GM03348 (cell line): ENCODE data around the gene ASB6.
A peak's percentile ranks its signal among the peaks of the same experiment; 100 is the strongest.
"Not testable (repeated sequence)": the region's sequence is repeated elsewhere in the genome, so short reads cannot be mapped to it uniquely, and the experiment has no call there.

Experiments
- DNase-seq: peaks from one replicate; pipeline ENCODE4 v3.0.0; 2012; ENCODE audit warnings: low spot score

ASB6 gene

DNA sequence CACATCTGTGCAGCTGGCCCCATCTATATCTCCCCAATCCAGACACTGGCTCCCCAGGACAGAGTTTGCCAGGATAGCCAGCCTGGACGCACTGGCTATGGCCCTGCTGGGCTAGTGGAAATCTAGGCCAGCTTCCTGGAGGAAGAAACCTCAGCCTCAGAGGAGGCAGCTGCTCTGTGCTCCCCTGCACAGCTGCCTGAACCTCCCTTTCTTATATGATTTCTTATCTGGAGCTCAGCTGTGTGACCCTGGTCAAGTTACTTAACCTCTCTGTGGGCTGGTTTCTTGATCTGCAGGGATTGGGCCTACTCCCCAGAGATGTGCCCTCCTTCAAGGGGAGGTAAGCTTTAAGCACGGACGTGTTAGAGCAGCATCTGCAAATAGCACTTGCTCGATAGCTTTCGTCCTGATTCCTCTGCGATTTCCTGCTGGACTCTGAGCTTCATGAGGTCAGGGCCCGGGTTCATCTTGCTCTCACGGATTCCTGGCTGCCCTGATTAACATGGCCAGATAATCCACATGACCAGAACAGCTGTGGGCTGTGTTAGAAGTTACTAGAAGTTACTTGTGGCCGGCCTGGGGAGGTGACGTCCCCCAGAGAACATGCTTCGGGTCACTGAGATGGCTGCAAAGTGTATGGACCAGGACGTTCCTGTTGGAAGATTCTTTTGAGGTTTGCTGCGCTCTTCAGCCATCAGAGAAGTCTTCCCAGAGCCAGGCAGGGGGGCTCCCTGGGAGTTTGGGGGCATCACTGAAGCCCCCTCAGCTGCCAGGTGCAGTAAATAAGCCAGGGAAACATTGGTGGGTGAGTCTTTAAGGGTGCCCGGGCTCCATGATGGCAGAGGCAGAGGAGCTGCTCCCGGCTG lies 35.6 kb downstream of the ASB6 start:
- DNase-seq: no peak

DNA sequence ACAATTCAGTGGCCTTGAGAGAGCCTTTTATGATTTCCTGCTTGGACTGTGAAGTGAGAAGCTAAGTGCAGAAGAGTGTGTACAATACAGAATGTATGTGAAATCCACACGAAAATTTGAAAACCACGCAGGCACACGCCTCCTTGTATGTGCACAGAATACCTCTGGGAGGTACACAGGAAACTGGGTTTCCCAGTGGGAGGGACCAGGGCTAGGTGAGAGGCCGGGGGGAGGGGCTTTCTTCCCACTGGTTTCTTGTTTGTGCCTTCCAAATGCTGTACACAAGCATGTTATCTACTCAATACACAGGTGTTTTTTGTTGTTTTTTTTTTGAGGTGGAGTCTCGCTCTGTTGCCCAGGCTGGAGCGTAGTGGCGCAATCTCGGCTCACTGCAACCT lies 37.2 kb downstream of the ASB6 start:
- DNase-seq: no peak

DNA sequence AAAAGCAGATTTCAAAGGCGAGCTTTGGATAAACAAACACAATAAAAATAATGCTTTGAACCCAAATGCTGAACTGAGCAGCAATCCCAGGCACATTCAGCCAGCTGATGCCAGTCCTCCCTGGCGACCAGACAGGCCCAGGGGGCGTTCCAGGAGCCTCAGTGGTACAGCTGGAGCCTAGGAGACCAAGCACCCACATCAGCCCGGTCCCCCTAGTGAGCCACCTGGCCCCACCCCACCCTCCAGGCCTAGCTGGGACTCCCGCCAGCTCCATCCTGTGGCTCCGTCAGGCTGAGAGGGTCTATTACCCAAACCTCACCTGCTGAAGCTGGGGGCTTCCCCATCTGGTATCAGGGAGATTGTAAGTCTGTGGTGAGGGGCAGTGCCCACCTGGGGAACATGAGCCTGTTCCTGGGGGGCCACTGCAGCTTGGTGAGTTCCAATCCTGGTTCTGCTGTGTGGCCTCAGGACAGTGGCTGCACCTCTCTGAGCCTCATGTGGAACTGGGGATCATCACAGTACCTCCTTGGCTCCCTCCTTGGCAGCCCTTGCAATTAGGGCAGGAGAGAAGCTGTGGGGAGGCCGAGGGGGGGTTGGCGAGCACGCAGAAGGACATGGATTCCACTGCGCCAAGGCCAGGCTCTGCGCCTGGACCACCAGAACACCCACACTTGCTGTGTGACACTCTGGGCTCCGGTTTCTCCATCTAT lies 37.7 kb downstream of the ASB6 start:
- no peak for DNase-seq

DNA sequence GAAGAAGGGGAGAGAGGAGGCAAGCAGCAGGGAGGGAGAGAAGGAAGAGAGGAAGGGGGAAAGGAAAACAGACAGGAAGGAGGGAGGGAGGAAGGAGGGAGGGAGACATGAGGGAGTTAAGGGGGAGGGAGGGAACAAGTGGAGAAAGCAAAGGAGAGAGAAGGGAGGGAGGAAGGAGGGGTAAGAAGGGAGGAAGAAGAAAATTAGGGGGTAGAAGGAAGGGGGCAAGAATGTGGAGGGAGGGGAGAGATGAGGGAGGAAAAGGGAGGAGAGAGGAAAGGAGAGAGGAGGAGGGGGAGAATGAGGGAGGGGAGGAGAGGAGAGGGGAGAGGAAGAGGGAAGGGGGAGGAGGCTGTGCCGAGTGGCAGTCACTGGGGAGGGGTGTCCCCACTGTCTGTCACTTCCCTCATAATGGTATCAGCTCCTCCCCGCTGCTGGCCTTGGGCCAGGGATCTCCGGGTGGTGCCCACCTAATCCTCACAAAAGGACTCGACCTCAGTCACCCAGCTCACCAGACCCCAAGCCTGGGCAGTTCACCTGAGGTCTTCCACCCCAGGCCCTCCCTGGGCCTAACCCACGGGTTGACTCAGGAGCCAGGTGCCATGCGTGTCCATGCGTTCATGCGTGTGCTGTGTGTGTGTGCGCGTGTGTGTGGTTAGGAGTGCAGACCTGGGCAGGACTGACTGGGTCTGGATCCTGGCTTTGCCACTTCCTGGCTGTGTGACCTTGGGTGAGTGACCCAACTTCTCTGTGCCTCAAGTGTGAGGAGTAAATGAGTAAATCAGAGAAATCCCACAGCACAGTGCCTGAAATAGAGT lies 39.1 kb downstream of the ASB6 start:
- DNase-seq: no peak

DNA sequence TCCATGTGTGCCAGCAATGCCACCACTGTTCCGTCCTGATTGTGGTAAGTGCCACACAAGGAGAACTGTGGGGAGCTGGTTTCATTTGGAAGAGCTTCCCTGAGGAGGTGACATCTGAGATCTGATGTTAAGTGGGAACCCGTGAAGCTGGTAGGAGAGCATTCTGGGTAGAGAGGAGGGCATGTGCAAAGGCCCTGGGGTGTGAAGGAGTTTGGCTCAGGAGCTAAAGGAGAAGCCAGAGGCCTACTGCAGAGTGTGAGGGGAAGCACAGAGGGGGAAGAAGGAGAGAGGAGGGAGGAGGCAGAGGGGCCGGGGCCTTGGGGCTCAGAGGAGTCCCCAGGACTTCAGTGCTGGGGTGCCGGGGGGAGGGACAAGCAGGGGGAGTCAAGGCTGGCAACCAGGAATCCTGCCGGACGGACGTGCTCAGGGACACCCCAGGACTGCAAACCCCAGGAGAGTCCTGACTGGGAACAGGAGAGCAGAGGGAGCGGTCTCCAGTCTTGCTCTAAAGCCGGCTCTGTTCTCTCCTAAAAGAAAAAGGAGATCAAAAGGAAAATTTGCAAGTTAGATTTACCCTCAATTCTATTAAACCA lies 40.8 kb downstream of the ASB6 start:
- DNase-seq: no peak

DNA sequence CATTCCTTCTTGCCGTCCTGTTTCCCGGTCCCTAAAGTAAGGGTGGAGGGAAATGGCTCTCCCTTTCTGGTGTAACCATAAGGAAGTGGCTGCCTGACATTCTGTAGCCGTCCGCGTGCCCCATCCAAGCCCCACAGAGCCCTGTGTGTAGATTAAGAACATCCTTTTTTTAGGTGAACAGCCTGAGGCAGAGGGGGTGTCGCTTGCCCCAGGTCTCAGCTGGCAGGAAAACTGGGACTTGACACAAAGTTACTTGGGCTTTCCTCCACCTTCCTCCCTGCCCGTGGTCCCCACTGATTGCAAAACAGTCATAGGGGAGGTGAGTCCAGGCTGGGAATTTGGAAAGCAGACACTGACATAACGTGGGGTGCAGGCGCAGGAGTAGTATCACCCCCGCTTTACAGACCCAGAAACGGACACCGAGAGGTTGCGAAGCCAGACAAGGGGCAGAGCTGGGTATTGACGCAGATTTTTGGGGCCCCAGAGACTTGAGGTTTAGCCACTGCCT lies 43.8 kb downstream of the ASB6 start:
- no peak for DNase-seq

DNA sequence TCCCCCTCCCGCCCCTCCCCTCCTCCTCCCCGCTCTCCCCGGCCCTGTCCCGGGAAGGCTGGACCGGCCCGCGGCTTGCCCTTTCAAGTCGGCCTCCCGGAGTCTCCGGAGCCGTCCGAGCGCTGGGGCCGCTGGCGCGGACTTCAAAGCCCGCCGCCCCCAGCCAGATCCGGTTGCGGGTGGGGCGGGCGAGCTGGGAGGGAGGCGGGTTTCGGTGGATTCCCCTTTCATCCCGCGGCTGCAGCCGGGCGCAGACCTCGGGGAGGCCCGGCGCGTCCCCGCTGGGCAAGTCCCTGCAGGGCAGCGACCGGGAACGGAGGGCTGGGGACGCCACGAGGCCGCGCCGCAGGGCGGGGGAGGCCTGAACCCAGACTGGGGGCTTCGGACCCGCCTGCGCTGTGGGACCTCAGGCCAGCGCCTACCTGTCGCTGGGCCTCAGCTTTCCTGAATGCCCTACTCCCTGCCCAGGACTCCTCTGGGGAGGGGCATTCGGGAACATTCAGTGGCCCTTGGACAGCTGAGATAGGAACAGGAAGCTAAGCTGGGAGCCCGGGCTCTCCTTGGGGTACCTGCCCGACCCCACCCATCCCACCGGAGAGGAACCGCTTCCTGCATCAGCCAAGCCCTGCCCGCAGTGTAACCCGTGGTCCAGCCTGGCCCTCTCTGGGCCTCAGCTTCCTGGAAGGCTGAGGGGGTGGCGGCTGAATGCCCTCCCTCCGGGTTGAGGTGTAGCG lies 44.4 kb downstream of the ASB6 start:
- peak; percentile 85 for DNase-seq

DNA sequence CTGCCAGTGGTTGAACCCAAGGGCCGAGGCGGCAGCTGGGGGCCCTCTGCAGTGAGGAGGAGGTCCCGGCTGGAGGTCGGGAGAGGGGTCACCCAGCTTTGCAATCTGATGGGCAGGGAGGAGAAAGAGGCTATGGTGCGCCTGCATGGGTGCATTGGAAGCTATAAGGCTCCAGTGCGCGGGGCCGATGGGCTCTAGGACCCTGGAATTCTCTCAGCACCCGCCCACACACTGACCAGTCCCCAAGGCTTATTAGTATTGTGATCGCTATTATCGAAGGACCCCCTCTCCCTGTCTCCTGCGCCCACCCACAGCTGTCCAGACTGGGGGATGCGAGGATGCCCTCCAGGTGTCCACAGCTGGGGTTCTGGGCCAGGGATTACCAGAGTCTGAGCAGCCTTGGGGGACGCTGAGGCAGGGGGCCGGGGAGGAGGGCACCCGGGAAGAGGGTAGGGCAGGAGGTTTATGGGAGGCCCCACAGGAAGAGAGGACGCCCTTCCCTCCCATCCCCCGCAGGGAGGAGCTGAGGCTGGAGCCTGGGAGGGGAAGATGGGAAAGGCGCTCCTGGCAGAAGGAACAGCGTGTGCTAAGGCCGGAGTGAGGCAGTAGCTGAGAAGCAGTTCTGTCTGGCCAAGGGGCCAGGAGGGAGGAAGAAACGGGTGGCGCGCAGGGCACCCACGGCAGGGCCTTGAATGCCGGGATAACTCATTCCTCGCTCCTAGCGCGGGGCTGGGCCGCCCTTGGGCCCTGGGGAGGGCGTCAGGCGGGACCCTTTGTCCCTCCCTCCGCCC lies 45.2 kb downstream of the ASB6 start:
- DNase-seq: peak; percentile 72

DNA sequence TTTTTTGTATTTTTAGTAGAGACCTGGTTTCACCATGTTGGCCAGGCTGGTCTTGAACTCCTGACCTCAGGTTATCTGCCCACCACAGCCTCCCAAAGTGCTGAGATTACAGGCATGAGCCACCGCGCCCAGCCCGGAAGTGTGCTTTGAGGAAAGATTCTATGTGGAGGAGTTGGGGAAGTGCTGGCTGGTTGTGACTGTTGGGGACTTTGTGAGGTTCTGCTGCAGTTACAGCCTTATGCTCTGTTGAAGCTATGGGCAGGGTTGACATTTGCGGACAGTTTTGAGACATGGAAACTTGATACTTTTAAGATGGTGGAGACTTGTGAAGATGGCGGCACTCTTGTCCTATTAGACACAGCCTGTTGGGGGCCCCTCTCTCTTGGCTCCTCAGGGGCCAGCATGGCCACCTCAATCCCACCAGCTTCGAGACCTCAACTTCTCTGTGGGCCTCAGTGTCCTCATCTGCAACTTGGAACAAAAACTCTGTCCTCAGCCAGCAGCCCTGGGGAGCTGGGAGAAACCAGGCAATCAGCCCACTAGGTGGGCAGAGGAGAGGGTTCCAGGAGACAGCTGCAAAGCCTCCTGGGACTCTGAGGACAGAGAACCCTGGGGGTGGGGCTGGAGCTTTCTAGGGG lies 45.9 kb downstream of the ASB6 start:
- no peak for DNase-seq

DNA sequence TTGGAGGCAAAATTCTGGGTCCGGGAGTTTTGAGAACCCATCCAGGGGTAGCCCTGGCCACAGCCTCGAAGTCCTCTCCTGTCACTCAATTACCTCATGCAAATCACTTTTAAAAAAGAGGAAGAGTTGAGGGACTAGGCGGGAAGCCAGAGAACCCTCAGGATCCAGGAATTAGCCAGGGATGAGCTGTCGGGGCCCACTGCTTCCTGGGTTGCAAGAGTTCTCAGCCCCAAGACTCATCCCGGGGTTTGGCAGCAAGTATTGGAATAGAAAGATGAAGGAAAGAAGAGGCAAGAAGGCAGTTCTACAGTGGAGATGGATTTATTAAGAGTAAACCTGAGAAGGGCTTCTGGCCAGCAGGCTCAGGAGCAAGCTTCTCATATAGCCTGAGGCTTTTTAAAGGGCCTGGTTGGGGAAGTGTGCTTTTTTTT lies 46.6 kb downstream of the ASB6 start:
- peak; percentile 60 for DNase-seq

DNA sequence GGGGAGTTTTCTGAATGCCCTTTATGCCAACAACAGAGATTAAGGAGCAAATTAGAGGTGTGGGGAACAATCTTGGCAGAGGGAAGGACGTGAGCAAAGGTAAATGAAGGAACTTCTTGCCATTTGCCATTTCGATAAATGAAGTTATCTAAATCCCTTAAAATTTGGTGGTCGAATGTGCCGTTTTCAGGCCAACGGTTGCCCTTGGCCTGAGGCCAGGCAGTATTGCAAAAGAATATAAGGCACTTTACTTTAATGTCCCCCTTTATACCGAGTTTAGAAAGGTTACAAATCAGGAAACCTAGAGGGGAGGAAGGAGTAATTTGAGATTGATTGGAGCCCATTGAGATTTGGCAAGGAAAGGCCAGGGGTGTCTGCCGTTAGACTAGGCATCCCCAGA lies 47.3 kb downstream of the ASB6 start:
- no peak for DNase-seq

DNA sequence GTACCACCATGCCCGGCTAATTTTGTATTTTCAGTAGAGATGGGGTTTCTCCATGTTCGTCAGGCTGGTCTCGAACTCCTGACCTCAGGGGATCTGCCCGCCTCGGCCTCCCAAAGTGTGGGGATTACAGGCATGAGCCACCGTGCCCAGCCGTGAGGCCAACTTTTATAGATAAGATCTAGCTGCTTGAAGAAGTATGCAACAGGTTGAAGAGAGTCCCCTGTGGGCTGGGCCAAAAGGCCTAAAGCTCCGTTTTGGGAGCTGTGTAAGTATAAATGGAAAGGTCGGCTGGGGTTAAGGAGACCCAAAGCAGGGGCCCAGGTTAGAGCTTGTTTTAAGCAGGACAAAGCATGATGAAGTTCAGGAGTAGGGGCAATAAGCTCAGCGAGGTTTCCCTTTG lies 49.2 kb downstream of the ASB6 start:
- not testable (repeated sequence) for DNase-seq

DNA sequence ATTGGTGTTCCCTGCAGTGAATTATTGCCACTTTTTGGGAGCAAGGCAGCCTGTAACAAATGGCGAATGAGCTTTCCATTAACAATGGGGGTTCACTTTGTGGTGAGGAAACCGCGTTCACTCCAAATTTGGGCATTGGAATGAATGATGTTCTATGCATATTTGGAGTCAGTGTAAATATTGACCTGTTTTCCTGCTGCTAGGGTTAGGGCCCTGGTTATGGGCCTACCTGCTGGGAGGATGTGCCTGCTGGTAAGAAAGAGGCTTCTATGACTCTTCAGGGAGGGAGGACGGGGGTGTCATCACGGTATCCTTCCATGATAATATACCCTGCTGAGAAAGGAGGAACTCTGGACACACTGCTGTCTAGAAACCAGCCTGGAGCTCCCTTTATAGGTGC lies 50.0 kb downstream of the ASB6 start:
- no peak for DNase-seq

DNA sequence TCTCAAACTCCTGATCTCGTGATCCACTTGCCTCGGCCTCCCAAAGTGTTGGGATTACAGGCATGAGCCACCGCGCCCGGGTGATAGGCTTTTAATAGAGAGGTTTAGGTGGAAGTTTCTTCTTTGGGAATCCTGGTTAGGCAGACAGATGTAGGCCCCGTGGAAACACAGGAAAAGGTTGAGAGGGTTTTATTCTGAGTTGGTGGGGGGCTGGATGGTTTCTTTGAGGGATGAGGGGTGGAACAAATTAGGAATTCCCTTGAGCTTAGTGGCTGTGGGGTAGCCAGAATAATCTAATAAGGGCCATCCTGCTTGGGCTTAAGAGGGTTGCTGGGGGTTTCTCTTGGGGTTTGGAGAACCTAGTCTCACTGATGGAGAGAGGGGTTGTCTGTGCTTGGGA lies 51.5 kb downstream of the ASB6 start:
- DNase-seq: no peak

DNA sequence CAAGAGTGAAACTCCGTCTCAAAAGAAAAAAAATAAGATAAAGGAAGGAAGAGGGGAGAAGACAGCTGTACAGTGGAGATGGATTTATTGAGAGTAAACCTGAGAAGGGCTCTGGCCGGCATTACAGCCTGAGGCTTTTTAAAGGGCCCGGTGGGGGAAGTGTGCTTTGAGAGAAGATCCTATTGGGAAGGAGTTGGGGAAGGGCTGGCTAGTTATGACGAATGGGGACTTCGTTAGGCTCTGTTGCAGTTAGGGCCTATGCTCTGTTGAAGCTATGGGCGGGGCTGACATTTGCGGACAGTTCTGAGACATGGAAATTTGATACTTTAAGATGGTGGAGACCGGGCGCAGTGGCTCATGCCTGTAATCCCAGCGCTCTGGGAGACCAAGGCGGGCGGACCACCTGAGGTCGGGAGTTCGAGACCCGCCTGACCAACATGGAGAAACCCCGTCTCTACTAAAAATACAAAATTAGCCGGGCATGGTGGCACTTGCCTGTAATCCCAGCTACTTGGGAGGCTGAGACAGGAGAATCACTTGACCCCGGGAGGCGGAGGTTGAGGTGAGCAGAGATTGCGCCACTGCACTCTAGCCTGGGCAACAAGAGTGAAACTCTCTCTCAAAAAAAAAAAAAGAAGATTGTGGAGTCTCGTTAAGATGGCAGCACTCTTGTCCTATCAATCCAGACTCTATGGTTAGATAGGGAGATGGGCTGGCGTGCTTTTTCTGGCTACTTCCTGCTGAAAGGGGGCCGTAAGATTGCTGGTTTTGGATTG lies 54.3 kb downstream of the ASB6 start:
- no peak for DNase-seq

DNA sequence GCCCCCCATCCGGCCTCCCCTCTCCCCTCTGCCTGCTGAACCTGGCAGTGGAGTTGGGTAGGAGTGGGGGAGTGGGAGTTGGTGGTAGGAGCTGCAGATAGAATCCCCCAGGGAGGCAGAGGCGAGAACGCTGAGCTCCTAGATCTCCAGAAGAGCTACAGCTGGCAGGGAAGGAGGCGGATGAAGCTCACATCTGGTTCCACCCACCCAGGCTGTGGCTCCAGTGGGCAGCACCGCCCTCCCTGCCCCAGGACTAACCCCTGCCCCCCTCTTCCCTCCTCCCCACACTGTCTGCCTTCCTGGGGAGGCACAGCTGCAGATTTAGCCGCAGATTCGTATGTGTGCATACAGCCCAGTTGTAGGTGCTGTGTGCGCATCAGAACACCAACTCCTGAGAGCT lies 55.3 kb downstream of the ASB6 start:
- peak; percentile 33 for DNase-seq

DNA sequence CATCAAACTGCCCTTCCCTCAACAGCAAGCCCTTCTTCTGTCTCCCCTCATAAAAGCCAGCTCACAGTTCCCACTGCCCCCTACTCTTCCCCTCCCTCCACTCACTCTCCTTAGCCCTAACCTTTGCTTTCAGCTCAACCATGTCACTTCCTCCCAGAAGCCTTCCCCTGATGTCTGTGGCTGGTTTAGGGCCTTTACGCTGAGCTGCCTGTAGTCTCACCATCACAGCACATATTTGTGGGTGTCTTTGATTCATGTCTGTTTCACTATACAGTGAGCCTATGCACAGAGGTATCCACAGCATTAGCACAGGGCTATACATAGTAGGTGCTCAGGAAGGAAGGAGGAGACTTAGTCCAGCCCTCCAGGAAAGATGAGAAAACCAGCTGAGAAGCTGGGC lies 55.7 kb downstream of the ASB6 start:
- no peak for DNase-seq

DNA sequence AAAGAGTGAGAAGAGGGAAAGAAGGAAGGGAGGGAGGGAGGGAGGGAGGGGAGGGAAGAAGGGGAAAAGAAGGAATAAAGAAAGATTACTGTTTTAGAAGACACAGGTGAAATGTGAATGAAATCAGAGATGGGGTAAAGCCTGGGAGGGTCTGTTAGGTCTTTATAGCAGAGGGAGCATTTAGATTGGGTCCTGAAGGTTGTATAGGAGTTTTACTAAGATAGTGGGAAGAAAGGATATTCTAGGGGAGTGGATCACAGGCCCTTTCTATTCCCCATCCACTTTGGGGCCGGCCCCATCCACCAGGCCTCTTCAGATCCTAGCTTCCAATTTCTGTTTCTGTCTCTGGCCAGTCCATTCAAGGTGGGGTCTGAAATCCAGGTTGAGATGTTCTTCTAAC lies 56.6 kb downstream of the ASB6 start:
- no peak for DNase-seq
